Activated T-helper 17 cell treated with anti-CD3 and anti-CD28 coated beads, Interleukin-2, amount 50 U/mL, for 72 hours (primary cell): Measurements from ENCODE around the gene RBM20. TPM values are rescaled to one million over a fixed set of nuclear protein-coding genes. Genes with fewer than 3 reads are reported as not detected.

Experiments used
- ATAC-seq: fragments of 150-1000 bp; cut with Tn5 transposase; replicated peaks from 2 replicates; pipeline ENCODE4 v1.10.0; 2021; ENCODE audit warnings: mild to moderate bottlenecking, moderate library complexity
- H3K27ac Mint-ChIP-seq: one replicate; pipeline ENCODE4 v1.8.0; 2022; ENCODE audit warnings: mixed read lengths
- H3K27me3 Mint-ChIP-seq: one replicate; pipeline ENCODE4 v1.8.0; 2022; ENCODE audit warnings: mixed read lengths
- H3K36me3 Mint-ChIP-seq: one replicate; pipeline ENCODE4 v1.8.0; 2022; ENCODE audit warnings: low read depth, mild to moderate bottlenecking, mixed read lengths
- H3K4me1 Mint-ChIP-seq: one replicate; pipeline ENCODE4 v1.8.0; 2022; ENCODE audit warnings: mixed read lengths
- H3K4me3 Mint-ChIP-seq: one replicate; pipeline ENCODE4 v1.8.0; 2022; ENCODE audit warnings: mild to moderate bottlenecking, mixed read lengths
- H3K9me3 Mint-ChIP-seq: one replicate; pipeline ENCODE4 v1.8.0; 2022; ENCODE audit warnings: mixed read lengths
- total RNA-seq, 2 donors: library from RNA; stranded (reverse); gene quantifications; one replicate each; pipeline ENCODE4 v1.2.3, GENCODE V29; 2022

The RBM20 gene
- total RNA-seq, 2 donors from 2014 or later = 0.16 TPM; not detected in 1

GRCh38 chr10:110783509-110784107 lies 139.5 kb downstream of the RBM20 start:
- Mint-ChIP-seq H3K4me3 (peak overlapping the region; percentile 56), H3K9me3 (no peaks in the 10 kb centered on the region), H3K27me3 (no peaks in the 10 kb centered on the region), H3K4me1 (peaks cover 20% of the 10 kb centered on the region), H3K36me3 (no peaks in the 10 kb centered on the region), H3K27ac (peak overlapping the region; percentile 83)
- ATAC-seq = peak; percentile 83

GRCh38 chr10:110784198-110784597 lies 140.1 kb downstream of the RBM20 start:
- no peak for ATAC-seq
- H3K9me3 Mint-ChIP-seq = no peaks in the 10 kb centered on the region
- H3K4me1 Mint-ChIP-seq = peaks cover 20% of the 10 kb centered on the region
- peak overlapping the region; percentile 56 for H3K4me3 Mint-ChIP-seq
- H3K27ac Mint-ChIP-seq = peak overlapping the region; percentile 83
- no peaks in the 10 kb centered on the region for H3K27me3 Mint-ChIP-seq
- H3K36me3 Mint-ChIP-seq = no peaks in the 10 kb centered on the region

DNA sequence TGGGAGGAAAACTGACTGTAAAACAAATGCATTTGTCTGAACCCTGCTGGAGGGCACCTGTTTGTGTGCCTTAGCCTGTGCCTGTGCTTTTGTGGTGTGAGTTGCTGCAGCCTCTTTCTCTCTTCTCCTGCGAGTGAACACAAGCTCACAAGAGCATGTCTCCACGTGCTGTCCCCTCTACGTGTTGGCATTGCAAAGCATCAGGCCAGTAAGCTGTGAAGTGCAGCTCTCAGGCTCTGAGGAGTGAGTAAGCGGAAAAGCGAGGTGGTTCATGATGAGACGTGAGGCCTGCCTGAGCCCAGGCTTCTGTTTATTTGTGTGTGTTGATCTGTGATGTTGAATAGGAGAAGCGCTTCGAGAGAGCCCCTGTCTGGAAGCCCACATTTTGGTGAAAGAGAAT lies 142.0 kb downstream of the RBM20 start:
- Mint-ChIP-seq H3K36me3 (no peaks in the 10 kb centered on the region), H3K4me1 (peaks cover 17% of the 10 kb centered on the region)
- no peak for ATAC-seq

GRCh38 chr10:110788620-110789385 lies 144.7 kb downstream of the RBM20 start:
- Mint-ChIP-seq H3K4me3 (no peak overlapping the region), H3K9me3 (no peaks in the 10 kb centered on the region), H3K4me1 (peaks cover 6% of the 10 kb centered on the region), H3K27ac (no peak overlapping the region), H3K27me3 (no peaks in the 10 kb centered on the region), H3K36me3 (no peaks in the 10 kb centered on the region)
- ATAC-seq = no peak

More for the DNA sequence above, 142.0 kb downstream of the RBM20 start:
- Mint-ChIP-seq H3K4me3 (no peak overlapping the region), H3K27ac (peak overlapping the region; percentile 37), H3K27me3 (no peaks in the 10 kb centered on the region), H3K9me3 (no peaks in the 10 kb centered on the region)

GRCh38 chr10:110789604-110790433 lies 145.7 kb downstream of the RBM20 start:
- ATAC-seq = no peak
- H3K4me3 Mint-ChIP-seq = no peak overlapping the region
- H3K4me1 Mint-ChIP-seq = no peaks in the 10 kb centered on the region
- H3K36me3 Mint-ChIP-seq = no peaks in the 10 kb centered on the region
- no peak overlapping the region for H3K27ac Mint-ChIP-seq
- H3K9me3 Mint-ChIP-seq = no peaks in the 10 kb centered on the region
- H3K27me3 Mint-ChIP-seq = no peaks in the 10 kb centered on the region

DNA sequence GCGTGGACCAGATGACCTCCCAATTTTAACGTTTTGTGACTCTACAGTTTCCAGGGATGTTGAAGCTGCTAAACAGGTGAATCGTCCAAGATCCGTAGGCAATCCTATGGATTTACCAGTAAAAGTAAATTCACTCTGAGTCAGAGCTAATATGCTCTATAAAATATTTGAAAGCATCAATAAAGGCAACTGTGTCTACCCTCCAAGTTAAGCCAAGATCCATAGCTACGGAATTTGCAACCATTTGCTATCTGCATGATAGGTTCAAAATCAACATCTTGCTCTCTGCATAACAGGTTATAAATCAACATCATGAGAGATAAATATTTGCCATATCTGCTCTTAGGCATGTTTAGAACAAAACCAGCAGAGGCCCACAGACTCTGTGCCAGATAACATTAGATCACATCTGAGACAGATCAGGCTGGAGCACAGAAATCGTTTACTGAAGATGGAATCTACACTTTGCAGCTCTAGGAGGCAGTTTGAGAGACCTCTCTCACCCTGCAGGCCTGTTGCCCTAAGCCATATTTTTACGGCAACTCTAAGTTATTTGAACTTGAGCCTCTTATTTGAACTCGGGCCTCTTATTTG lies 146.9 kb downstream of the RBM20 start:
- no peaks in the 10 kb centered on the region for H3K27me3 Mint-ChIP-seq
- no peaks in the 10 kb centered on the region for H3K36me3 Mint-ChIP-seq
- no peaks in the 10 kb centered on the region for H3K9me3 Mint-ChIP-seq
- H3K4me3 Mint-ChIP-seq = no peak overlapping the region
- no peaks in the 10 kb centered on the region for H3K4me1 Mint-ChIP-seq
- no peak for ATAC-seq
- H3K27ac Mint-ChIP-seq = no peak overlapping the region

GRCh38 chr10:110791541-110792073 lies 147.5 kb downstream of the RBM20 start:
- Mint-ChIP-seq H3K9me3 (no peaks in the 10 kb centered on the region), H3K4me3 (no peak overlapping the region), H3K27me3 (no peaks in the 10 kb centered on the region), H3K4me1 (no peaks in the 10 kb centered on the region), H3K27ac (no peak overlapping the region), H3K36me3 (no peaks in the 10 kb centered on the region)
- ATAC-seq = no peak

GRCh38 chr10:110792476-110793125 lies 148.5 kb downstream of the RBM20 start:
- Mint-ChIP-seq H3K4me3 (no peak overlapping the region), H3K27ac (no peak overlapping the region), H3K27me3 (no peaks in the 10 kb centered on the region), H3K4me1 (no peaks in the 10 kb centered on the region), H3K36me3 (no peaks in the 10 kb centered on the region), H3K9me3 (no peaks in the 10 kb centered on the region)
- no peak for ATAC-seq

DNA sequence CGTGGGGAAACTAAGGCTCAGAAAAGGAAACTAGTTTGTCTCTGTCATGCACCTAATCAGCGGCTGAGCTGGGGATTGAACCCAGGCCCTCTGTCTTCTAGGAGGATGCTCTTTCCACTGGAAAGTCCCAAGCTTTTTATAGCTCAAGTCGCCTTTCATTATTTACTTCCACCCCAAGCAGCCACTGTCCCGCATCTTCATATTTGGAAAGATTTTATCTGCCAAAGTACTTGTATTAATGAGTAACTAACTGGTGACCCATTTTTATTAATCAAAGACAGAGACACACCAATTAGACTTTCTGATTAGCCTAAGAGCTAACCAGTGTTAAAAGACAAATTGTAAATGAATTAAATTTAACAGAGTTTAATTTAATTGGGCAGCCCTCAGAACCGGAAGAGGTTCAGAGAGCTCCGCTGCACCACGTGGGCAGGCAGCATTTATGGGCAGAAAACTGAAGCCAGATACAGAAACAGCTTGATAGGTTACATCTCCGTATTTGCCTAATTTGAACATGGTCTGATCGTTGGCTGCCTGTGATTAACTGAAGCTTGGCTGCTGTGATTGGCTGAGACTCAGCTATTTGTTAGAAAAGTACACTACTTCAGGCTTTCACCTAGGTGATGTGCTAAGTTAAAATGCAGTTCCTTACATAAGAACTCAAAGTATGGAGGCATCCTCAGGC lies 149.1 kb downstream of the RBM20 start:
- H3K4me3 Mint-ChIP-seq = no peak overlapping the region
- H3K36me3 Mint-ChIP-seq = no peaks in the 10 kb centered on the region
- no peak for ATAC-seq
- no peaks in the 10 kb centered on the region for H3K4me1 Mint-ChIP-seq
- no peak overlapping the region for H3K27ac Mint-ChIP-seq
- H3K9me3 Mint-ChIP-seq = no peaks in the 10 kb centered on the region
- no peaks in the 10 kb centered on the region for H3K27me3 Mint-ChIP-seq

DNA sequence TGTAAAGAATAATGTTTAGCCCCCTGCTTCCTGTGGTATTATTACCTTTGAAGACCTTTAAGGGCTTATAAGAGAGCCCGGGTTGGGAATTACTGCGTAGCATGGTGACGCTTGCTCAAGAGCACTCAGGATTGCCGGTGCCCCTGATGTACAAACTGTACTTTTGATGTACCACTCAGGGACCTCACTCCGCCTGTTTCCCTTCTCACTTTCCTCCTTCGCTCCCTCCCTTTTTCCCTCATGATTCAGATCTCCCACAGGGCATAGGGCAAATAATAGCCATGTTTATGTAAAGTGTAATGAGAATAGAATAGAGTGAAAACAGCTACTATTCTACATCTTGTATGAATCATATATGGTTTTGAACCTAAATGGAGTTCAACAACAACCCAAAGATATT lies 149.8 kb downstream of the RBM20 start:
- Mint-ChIP-seq H3K36me3 (no peaks in the 10 kb centered on the region), H3K4me1 (no peaks in the 10 kb centered on the region), H3K4me3 (no peak overlapping the region), H3K9me3 (no peaks in the 10 kb centered on the region), H3K27ac (no peak overlapping the region), H3K27me3 (no peaks in the 10 kb centered on the region)
- no peak for ATAC-seq

GRCh38 chr10:110794808-110795207 lies 150.7 kb downstream of the RBM20 start:
- no peak for ATAC-seq
- Mint-ChIP-seq H3K36me3 (no peaks in the 10 kb centered on the region), H3K27me3 (no peaks in the 10 kb centered on the region)

GRCh38 chr10:110797416-110797815 lies 153.3 kb downstream of the RBM20 start:
- ATAC-seq = no peak
- no peaks in the 10 kb centered on the region for H3K36me3 Mint-ChIP-seq
- H3K4me1 Mint-ChIP-seq = peaks cover 2% of the 10 kb centered on the region
- no peaks in the 10 kb centered on the region for H3K27me3 Mint-ChIP-seq
- H3K27ac Mint-ChIP-seq = no peak overlapping the region
- no peaks in the 10 kb centered on the region for H3K9me3 Mint-ChIP-seq
- H3K4me3 Mint-ChIP-seq = no peak overlapping the region

More at GRCh38 chr10:110794808-110795207, 150.7 kb downstream of the RBM20 start:
- Mint-ChIP-seq H3K9me3 (no peaks in the 10 kb centered on the region), H3K4me1 (no peaks in the 10 kb centered on the region), H3K27ac (no peak overlapping the region), H3K4me3 (no peak overlapping the region)

GRCh38 chr10:110798340-110798739 lies 154.2 kb downstream of the RBM20 start:
- Mint-ChIP-seq H3K27ac (no peak overlapping the region), H3K4me3 (no peak overlapping the region)
- ATAC-seq = peak; percentile 53

More at GRCh38 chr10:110798340-110798739, 154.2 kb downstream of the RBM20 start:
- no peaks in the 10 kb centered on the region for H3K36me3 Mint-ChIP-seq
- peaks cover 5% of the 10 kb centered on the region for H3K4me1 Mint-ChIP-seq
- H3K9me3 Mint-ChIP-seq = no peaks in the 10 kb centered on the region
- H3K27me3 Mint-ChIP-seq = no peaks in the 10 kb centered on the region
